Stimulated activated CD4-positive, alpha-beta T cell treated with anti-CD3 and anti-CD28 coated beads, Interleukin-4, amount 100 ng/mL, for 4 hours (primary cell): ENCODE measurements around the gene RPS6KA1.
A peak's percentile ranks its signal among the peaks of the same experiment; 100 is the strongest.
"Not testable (repeated sequence)": the region's sequence is repeated elsewhere in the genome, so short reads cannot be mapped to it uniquely, and the experiment has no call there.

Experiments
- DNase-seq, 2 experiments: peaks; one replicate each; pipeline ENCODE4 v3.0.0-alpha.2; 2020

RPS6KA1 gene

GRCh38 chr1:26529655-26530409 lies at the start of gene RPS6KA1:
Gene RPS6KA1 (plus strand): TSS chr1:26529761. CDS start chr1:26529921, 160 bp downstream.
- DNase-seq, result peak; percentile 49 to 65

DNA sequence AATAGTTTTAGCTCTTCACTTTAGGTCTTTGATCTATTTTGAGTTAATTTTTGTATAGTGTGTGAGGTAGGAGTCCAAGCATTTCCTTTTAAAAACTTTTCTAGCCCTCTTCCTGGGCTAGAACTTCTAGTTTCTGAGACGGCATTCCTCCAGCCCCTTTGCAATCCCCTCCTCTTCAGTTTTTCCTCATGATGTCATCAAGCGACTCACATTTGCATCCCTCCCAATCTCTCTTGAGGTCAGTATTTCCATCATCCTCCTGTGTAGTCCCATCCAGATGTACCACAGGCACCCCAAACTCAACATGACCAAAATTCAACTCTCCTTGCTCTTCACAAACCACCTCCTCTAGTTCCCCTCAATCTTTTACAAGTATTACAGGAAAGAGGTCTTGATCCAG lies 46.6 kb upstream of the RPS6KA1 start:
- no peak for DNase-seq

GRCh38 chr1:26483980-26484379 lies 45.6 kb upstream of the RPS6KA1 start:
- DNase-seq, result no peak

DNA sequence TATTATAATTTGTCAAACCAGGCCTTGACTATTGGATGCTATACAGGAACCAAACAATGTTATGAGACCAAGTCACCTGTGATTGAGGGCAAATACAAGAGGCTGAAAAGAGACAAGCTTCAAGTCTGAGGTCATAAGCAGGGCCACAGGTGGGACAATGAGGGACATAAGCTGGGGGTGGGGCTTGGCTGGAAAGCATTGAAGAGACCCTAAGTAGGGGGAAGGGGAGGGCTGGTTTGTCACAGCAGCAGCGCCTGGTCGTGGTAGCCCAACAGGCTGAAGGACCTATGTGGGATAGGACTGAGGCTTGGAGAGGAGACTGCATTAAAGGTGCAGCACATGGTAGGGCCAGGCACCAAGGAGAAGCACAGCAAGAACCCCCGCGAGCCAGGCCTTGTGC lies 39.4 kb upstream of the RPS6KA1 start:
- DNase-seq, result no peak

DNA sequence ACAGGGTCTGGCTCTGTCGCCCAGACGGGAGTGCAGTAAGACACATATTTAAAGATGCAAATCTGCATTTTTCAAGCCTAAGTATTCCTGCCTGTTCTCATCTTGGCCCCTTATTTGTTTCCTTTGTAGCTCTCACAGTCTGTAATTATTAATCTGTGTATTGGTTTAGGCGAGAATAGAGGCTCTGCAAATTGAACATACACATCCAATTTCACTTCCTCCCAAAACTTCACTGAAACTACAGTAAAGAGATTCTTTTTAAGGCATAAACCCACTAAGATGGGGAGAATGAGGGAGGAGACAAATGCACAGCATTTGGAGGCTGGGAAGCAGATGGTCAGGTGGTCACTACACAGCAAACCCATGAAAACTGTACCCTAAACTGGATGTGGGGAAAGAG lies 36.3 kb upstream of the RPS6KA1 start:
- DNase-seq, result no peak

DNA sequence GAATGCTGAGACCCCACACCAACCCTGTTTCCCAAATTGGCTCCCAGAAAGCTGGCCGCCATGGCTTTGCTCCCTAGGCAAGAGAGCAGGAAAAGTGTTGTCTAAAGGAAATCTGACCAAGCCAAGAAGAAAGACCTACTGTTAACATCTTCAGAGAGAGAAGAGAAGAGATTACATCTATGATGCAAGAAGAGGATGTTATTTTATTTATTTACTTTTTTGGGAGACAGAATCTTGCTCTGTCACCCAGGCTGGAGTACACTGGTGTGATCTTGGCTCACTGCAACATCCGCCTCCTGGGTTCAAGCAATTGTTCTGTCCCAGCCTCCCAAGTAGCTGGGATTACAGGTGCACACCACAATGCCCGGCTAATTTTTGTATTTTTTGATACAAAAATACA lies 35.6 kb upstream of the RPS6KA1 start:
- DNase-seq, result no peak

DNA sequence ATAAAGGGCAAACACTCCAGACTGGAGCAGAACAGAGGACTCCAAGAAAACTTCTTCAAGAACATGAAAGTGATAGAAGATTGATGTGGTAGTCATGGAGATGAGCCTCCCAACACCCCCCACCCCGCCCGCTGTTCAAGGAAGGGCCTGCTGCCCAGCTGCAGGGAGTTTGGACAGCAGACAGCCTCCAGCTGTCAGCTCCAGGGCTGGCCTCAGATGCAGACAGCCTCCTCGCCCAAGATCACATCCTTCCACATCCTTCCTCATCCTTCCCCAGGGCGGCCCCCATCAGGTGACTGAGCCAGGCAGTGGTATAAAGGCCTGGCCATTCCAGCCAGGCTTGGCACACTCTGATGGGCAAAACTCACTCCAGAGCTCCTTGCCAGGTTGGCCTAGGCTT lies 32.7 kb upstream of the RPS6KA1 start:
- no peak for DNase-seq

DNA sequence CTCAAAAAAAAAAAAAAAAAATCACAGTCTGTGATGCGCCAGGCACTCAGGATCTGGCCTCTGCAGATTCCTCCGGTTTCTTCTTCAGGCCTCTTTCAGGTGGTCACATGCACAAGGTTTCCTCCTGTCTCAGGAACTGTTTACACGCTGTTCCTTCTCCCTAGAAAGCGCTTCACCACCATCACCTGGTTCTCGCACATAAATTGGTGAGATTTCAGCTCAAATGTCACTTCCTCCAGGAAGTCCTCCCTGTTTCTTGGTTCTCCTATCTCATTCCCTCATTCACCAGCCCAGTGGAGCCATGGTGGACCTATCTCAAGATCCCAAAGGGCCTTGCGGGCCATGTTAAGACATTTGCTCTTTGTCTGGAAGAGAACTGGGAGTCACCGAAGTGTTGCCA lies 30.7 kb upstream of the RPS6KA1 start:
- DNase-seq, result no peak

- DNase-seq, result peak; percentile 87 to 97
Observed at GRCh38 chr1:26500488-26501175, 28.9 kb upstream of the RPS6KA1 start.

- DNase-seq, result not testable (repeated sequence)
Observed at GRCh38 chr1:26510711-26511110, 18.9 kb upstream of the RPS6KA1 start.

DNA sequence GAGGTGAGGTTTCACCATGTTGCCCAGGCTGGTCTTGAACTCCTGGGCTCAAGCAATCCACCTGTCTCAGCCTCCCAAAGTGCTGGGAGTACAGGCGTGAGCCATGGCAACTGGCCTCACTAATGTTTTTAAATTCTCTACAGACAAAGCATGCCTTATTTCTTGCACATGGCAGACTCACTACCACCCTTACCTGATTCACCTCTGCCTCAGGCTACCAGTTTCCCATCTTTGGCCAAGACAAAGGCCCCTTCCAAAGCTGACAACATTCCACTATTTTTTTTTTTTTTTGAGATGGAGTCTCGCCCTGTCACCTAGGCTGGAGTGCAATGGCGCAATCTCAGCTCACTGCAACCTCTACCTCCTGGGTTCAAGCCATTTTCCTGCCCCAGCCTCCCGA lies 13.7 kb upstream of the RPS6KA1 start:
- DNase-seq, result not testable (repeated sequence)

- DNase-seq, result no peak
Observed at GRCh38 chr1:26516987-26517765, 12.4 kb upstream of the RPS6KA1 start.

- DNase-seq, result no peak
Observed at GRCh38 chr1:26517766-26518049, 11.9 kb upstream of the RPS6KA1 start.

GRCh38 chr1:26518355-26518754 lies 11.2 kb upstream of the RPS6KA1 start:
- no peak for DNase-seq

- no peak for DNase-seq
Observed at GRCh38 chr1:26520339-26520738, 9.2 kb upstream of the RPS6KA1 start.

DNA sequence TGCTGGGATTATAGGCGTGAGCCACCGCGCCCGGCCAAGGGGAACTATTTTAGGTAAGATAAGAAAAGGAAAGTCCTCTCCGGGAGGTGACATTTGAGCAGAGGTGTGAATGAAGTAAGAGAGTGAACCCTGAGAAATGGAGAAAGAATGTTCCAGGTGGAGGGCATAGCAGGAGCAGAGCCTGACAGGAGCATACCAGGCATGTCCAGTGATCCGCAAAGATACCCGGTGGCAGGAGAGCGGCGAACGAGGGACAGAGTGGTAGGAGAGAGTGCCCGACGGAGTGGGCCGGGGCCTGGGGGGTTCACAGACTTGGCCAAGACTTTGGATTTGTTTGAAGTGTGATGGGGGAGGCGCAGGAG lies 7.9 kb upstream of the RPS6KA1 start:
- no peak for DNase-seq

GRCh38 chr1:26522073-26522472 lies 7.5 kb upstream of the RPS6KA1 start:
- no peak for DNase-seq

- no peak for DNase-seq
Observed at GRCh38 chr1:26524181-26524580, 5.4 kb upstream of the RPS6KA1 start.

DNA sequence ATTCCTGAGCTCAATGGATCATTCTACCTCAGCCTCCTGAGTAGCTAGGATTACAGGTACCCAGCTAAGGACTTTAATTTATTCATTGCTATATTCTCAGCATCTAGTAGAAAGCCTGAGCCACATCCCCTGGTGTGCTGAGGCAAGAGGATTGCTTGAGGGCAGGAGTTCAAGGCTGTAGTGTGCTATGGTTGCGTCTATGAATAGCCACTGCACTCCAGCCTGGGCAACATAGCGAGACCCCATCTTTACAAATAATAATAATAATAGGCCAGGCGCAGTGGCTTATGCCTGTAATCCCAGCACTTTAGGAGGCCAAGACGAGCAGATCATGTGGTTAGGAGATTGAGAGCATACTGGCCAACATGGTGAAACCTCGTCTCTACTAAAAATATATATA lies 3.3 kb upstream of the RPS6KA1 start:
- DNase-seq, result no peak

DNA sequence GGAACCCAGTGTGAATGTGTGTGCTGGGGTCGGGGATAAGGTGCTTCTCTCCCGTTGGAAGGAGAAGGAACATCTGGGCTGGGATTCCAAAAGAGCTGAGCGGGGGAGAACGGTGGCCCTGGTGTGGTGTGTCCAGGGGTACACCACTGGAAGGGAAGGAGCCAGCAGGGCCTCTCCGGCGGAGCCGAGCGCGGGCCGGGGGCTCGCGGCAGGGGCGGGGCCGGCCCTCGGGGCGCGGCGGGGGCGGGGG lies 231 bp upstream of the RPS6KA1 start:
- DNase-seq, result no peak

GRCh38 chr1:26530410-26530894 lies 891 bp downstream of the RPS6KA1 start:
- no peak for DNase-seq

GRCh38 chr1:26530895-26531598 lies 1.5 kb downstream of the RPS6KA1 start:
- no peak for DNase-seq

GRCh38 chr1:26531651-26532131 lies 2.1 kb downstream of the RPS6KA1 start:
- DNase-seq, result no peak
